Measurements from ENCODE around the gene ADAMTS2.

Gene ADAMTS2

GRCh38 chr5:179343021-179343718, 2.1 kb downstream of the ADAMTS2 start:
- Histone ChIP-seq H3K4me1 (ENCODE audit: control extremely low read depth in 1 of 4, control insufficient read depth in 4 of 4, insufficient read depth in 4 of 4, low read length in 3 of 4) (peaks cover 0 to 24% (median 17%) of the 10 kb centered on the region in 4 experiments), H3K36me3 (ENCODE audit: control insufficient read depth in 4 of 4, insufficient read depth in 4 of 4, low read length in 3 of 4) (no peaks in the 10 kb centered on the region), H3K4me3 (ENCODE audit: control insufficient read depth in 1 of 7, extremely low read depth in 1 of 7, insufficient read depth in 4 of 7, low read depth in 2 of 7, low read length in 6 of 7) (peak overlapping the region in 5 of 7 experiments; percentile 34 to 71 (median 60)), H3K27ac (ENCODE audit: insufficient read depth in 1 of 2, low read depth in 1 of 2, low read length in 2 of 2, poor library complexity in 1 of 2, severe bottlenecking in 2 of 2) (no peak overlapping the region), H3K9me3 (ENCODE audit: control extremely low read depth in 1 of 5, control insufficient read depth in 4 of 5, insufficient read depth in 2 of 5, low read depth in 1 of 5, low read length in 4 of 5) (no peaks in the 10 kb centered on the region), H3K27me3 (replicated peaks in 2 of 5; ENCODE audit: control insufficient read depth in 4 of 5, insufficient read depth in 5 of 5, low read length in 4 of 5) (peaks cover 0 to 85% (median 45%) of the 10 kb centered on the region in 5 experiments)
- peak in 1 of 3 donors; percentile 12 for DNase-seq
- ChIA-PET CTCF (interaction anchor here (1.8 kb wide), 1 partner anchor 151 kb away, joined by 4 read pairs; no protein-coding TSS in a partner anchor), POLR2A (no interaction called here)
- WGBS (ENCODE audit: insufficient coverage), result 17% methylated on average over 12 of the region's 20 CpGs

DNA sequence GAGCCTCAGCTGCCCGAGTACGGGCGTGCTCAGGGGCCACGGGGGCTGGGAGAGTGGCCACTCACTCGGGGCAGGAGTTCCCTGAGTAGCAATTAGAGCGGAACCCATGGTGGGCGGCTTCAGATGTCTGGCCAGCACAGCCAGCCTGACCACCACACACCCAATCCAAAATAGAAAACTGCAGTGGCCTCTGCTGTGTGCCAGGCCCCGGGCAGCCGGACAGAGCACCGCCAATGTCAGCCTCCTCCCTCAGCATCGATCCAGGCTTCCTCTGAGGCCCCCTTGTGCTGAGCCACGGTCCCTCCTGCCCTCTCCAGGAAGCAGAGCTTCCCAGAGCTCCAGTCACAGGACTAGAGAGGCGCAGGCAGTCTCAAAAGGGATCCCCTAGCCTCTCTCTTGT, 2.7 kb downstream of the ADAMTS2 start:
- no peaks in the 10 kb centered on the region for H3K36me3 ChIP-seq (ENCODE audit: control insufficient read depth in 4 of 4, insufficient read depth in 4 of 4, low read length in 3 of 4)
- 40% methylated on average over 13 of the region's 13 CpGs for WGBS (ENCODE audit: insufficient coverage)
- POLR2A ChIA-PET, result no interaction called here
- H3K27me3 ChIP-seq (replicated peaks in 2 of 5; ENCODE audit: control insufficient read depth in 4 of 5, insufficient read depth in 5 of 5, low read length in 4 of 5), result peaks cover 0 to 79% (median 40%) of the 10 kb centered on the region in 5 experiments
- H3K4me1 ChIP-seq (ENCODE audit: control extremely low read depth in 1 of 4, control insufficient read depth in 4 of 4, insufficient read depth in 4 of 4, low read length in 3 of 4), result peaks cover 0 to 24% (median 17%) of the 10 kb centered on the region in 4 experiments
- no peaks in the 10 kb centered on the region for H3K9me3 ChIP-seq (ENCODE audit: control extremely low read depth in 1 of 5, control insufficient read depth in 4 of 5, insufficient read depth in 2 of 5, low read depth in 1 of 5, low read length in 4 of 5)
- CTCF ChIA-PET, result no interaction called here
- no peak for DNase-seq
- H3K4me3 ChIP-seq (ENCODE audit: control insufficient read depth in 1 of 7, extremely low read depth in 1 of 7, insufficient read depth in 4 of 7, low read depth in 2 of 7, low read length in 6 of 7), result no peak overlapping the region
- no peak overlapping the region for H3K27ac ChIP-seq (ENCODE audit: insufficient read depth in 1 of 2, low read depth in 1 of 2, low read length in 2 of 2, poor library complexity in 1 of 2, severe bottlenecking in 2 of 2)

DNA sequence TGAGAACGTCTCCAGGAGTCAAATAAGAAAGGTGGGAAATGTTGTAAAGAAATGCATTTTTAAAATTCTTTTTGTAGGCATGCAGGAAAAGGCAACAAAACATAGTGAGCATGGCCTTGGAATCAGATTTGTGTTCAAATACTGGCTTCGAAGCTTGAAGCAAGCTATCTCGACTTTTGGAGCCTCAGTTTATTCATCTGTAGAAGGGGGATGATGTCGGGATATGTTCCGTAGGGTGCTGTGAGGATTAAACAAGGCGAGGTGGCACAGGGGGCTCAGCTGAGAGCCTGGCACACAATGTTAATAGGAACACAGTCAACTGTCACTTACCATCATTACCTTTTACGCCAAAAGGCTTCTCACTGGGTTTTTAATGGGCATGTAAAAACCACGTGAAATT, 4.8 kb downstream of the ADAMTS2 start:
- DNase-seq, result no peak
- Histone ChIP-seq H3K4me3 (ENCODE audit: control insufficient read depth in 1 of 7, extremely low read depth in 1 of 7, insufficient read depth in 4 of 7, low read depth in 2 of 7, low read length in 6 of 7) (no peak overlapping the region), H3K27ac (ENCODE audit: insufficient read depth in 1 of 2, low read depth in 1 of 2, low read length in 2 of 2, poor library complexity in 1 of 2, severe bottlenecking in 2 of 2) (no peak overlapping the region), H3K36me3 (ENCODE audit: control insufficient read depth in 4 of 4, insufficient read depth in 4 of 4, low read length in 3 of 4) (no peaks in the 10 kb centered on the region), H3K27me3 (replicated peaks in 2 of 5; ENCODE audit: control insufficient read depth in 4 of 5, insufficient read depth in 5 of 5, low read length in 4 of 5) (peaks cover 0 to 73% (median 26%) of the 10 kb centered on the region in 5 experiments), H3K4me1 (ENCODE audit: control extremely low read depth in 1 of 4, control insufficient read depth in 4 of 4, insufficient read depth in 4 of 4, low read length in 3 of 4) (peaks cover 0 to 19% (median 14%) of the 10 kb centered on the region in 4 experiments), H3K9me3 (ENCODE audit: control extremely low read depth in 1 of 5, control insufficient read depth in 4 of 5, insufficient read depth in 2 of 5, low read depth in 1 of 5, low read length in 4 of 5) (no peaks in the 10 kb centered on the region)
- ChIA-PET POLR2A (interaction anchor here (0.5 kb wide), 1 partner anchor 572 kb away, joined by 3 read pairs; no protein-coding TSS in a partner anchor), CTCF (interaction anchor here (0.7 kb wide), 1 partner anchor 66 kb away, joined by 3 read pairs; no protein-coding TSS in a partner anchor)
- 91% methylated on average over 5 of the region's 8 CpGs for WGBS (ENCODE audit: insufficient coverage)

- Histone ChIP-seq H3K9me3 (ENCODE audit: control extremely low read depth in 1 of 5, control insufficient read depth in 4 of 5, insufficient read depth in 2 of 5, low read depth in 1 of 5, low read length in 4 of 5) (no peaks in the 10 kb centered on the region), H3K4me1 (ENCODE audit: control extremely low read depth in 1 of 4, control insufficient read depth in 4 of 4, insufficient read depth in 4 of 4, low read length in 3 of 4) (peaks cover 0 to 19% (median 14%) of the 10 kb centered on the region in 4 experiments), H3K27ac (ENCODE audit: insufficient read depth in 1 of 2, low read depth in 1 of 2, low read length in 2 of 2, poor library complexity in 1 of 2, severe bottlenecking in 2 of 2) (no peak overlapping the region), H3K27me3 (replicated peaks in 2 of 5; ENCODE audit: control insufficient read depth in 4 of 5, insufficient read depth in 5 of 5, low read length in 4 of 5) (peaks cover 0 to 77% (median 26%) of the 10 kb centered on the region in 5 experiments), H3K36me3 (ENCODE audit: control insufficient read depth in 4 of 4, insufficient read depth in 4 of 4, low read length in 3 of 4) (no peaks in the 10 kb centered on the region), H3K4me3 (ENCODE audit: control insufficient read depth in 1 of 7, extremely low read depth in 1 of 7, insufficient read depth in 4 of 7, low read depth in 2 of 7, low read length in 6 of 7) (no peak overlapping the region)
- CTCF ChIA-PET, result no interaction called here
- POLR2A ChIA-PET, result no interaction called here
- no peak for DNase-seq
- WGBS (ENCODE audit: insufficient coverage), result 91% methylated on average over 10 of the region's 10 CpGs
Measured at GRCh38 chr5:179339996-179340395, 5.3 kb downstream of the ADAMTS2 start.

DNA sequence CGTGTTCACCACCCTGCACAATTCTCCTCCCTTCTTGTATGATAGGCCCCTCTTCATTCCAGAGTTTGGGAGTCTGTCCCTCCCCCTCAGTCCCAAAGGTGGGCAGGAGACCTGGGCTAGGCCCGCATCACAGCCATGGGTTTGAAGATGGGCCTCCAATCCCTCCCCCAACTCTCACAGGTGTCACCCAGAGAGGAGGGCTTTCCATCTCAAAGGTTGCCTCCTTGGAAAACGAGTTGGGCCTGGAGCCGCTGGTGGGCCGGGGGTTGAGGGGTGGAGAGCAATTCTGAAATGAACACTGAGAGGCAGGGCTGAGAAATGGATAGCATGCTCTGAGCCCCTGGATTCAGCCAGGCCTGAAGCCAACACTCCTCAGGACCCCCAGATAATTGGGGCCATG, 6.2 kb downstream of the ADAMTS2 start:
- Histone ChIP-seq H3K4me1 (ENCODE audit: control extremely low read depth in 1 of 4, control insufficient read depth in 4 of 4, insufficient read depth in 4 of 4, low read length in 3 of 4) (peaks cover 0 to 10% (median 6%) of the 10 kb centered on the region in 4 experiments), H3K27ac (ENCODE audit: insufficient read depth in 1 of 2, low read depth in 1 of 2, low read length in 2 of 2, poor library complexity in 1 of 2, severe bottlenecking in 2 of 2) (no peak overlapping the region), H3K9me3 (ENCODE audit: control extremely low read depth in 1 of 5, control insufficient read depth in 4 of 5, insufficient read depth in 2 of 5, low read depth in 1 of 5, low read length in 4 of 5) (no peaks in the 10 kb centered on the region), H3K27me3 (replicated peaks in 2 of 5; ENCODE audit: control insufficient read depth in 4 of 5, insufficient read depth in 5 of 5, low read length in 4 of 5) (peaks cover 0 to 74% (median 30%) of the 10 kb centered on the region in 5 experiments), H3K36me3 (ENCODE audit: control insufficient read depth in 4 of 4, insufficient read depth in 4 of 4, low read length in 3 of 4) (no peaks in the 10 kb centered on the region), H3K4me3 (ENCODE audit: control insufficient read depth in 1 of 7, extremely low read depth in 1 of 7, insufficient read depth in 4 of 7, low read depth in 2 of 7, low read length in 6 of 7) (no peak overlapping the region)
- ChIA-PET POLR2A (no interaction called here), CTCF (no interaction called here)
- DNase-seq, result no peak
- WGBS (ENCODE audit: insufficient coverage), result 100% methylated on average over 2 of the region's 5 CpGs

- Histone ChIP-seq H3K9me3 (ENCODE audit: control extremely low read depth in 1 of 5, control insufficient read depth in 4 of 5, insufficient read depth in 2 of 5, low read depth in 1 of 5, low read length in 4 of 5) (no peaks in the 10 kb centered on the region), H3K36me3 (ENCODE audit: control insufficient read depth in 4 of 4, insufficient read depth in 4 of 4, low read length in 3 of 4) (no peaks in the 10 kb centered on the region), H3K4me3 (ENCODE audit: control insufficient read depth in 1 of 7, extremely low read depth in 1 of 7, insufficient read depth in 4 of 7, low read depth in 2 of 7, low read length in 6 of 7) (no peak overlapping the region), H3K4me1 (ENCODE audit: control extremely low read depth in 1 of 4, control insufficient read depth in 4 of 4, insufficient read depth in 4 of 4, low read length in 3 of 4) (peaks cover 0 to under 1% (median 0%) of the 10 kb centered on the region in 4 experiments), H3K27me3 (replicated peaks in 2 of 5; ENCODE audit: control insufficient read depth in 4 of 5, insufficient read depth in 5 of 5, low read length in 4 of 5) (peaks cover 0 to 66% (median 28%) of the 10 kb centered on the region in 5 experiments), H3K27ac (ENCODE audit: insufficient read depth in 1 of 2, low read depth in 1 of 2, low read length in 2 of 2, poor library complexity in 1 of 2, severe bottlenecking in 2 of 2) (no peak overlapping the region)
- POLR2A ChIA-PET, result no interaction called here
- no peak for DNase-seq
- 95% methylated on average over 23 of the region's 23 CpGs for WGBS (ENCODE audit: insufficient coverage)
- CTCF ChIA-PET, result no interaction called here
Measured at GRCh38 chr5:179337796-179338676, 7.2 kb downstream of the ADAMTS2 start.

All from common myeloid progenitor, CD34-positive (primary cell).